Neural progenitor cell (in vitro differentiated cells): ENCODE results near the gene ASB9. TPM values are rescaled to one million over a fixed set of nuclear protein-coding genes. Genes with fewer than 3 reads are reported as not detected.
A peak's percentile ranks its signal among the peaks of the same experiment; 100 is the strongest.

Experiments used
- DNase-seq: peaks from one replicate; pipeline ENCODE4 v3.0.0-alpha.2; 2016; ENCODE audit warnings: low spot score
- H2AFZ ChIP-seq: fragments of 200-600 bp; sonication (generic); replicated peaks from 2 replicates; pipeline ENCODE4 v1.6.1; 2016; ENCODE audit warnings: antibody characterized with exemption
- H3F3A ChIP-seq: fragments of 200-600 bp; sonication (generic); 2 replicates; pipeline ENCODE4 v1.6.1; 2016; ENCODE audit warnings: antibody characterized with exemption, low read depth
- H3K27ac ChIP-seq: fragments of 200-600 bp; sonication (generic); 2 replicates; pipeline ENCODE4 v1.5.1; 2016; ENCODE audit warnings: mild to moderate bottlenecking
- H3K27me3 ChIP-seq: fragments of 200-600 bp; sonication (generic); 2 replicates; pipeline ENCODE4 v1.6.1; 2016; ENCODE audit warnings: mild to moderate bottlenecking, moderate library complexity
- H3K36me3 ChIP-seq: fragments of 200-600 bp; sonication (generic); 2 replicates; pipeline ENCODE4 v1.5.1; 2016
- H3K4me1 ChIP-seq: fragments of 200-600 bp; sonication (generic); 2 replicates; pipeline ENCODE4 v1.6.1; 2016; ENCODE audit warnings: mixed run types
- H3K4me2 ChIP-seq: fragments of 200-600 bp; sonication (generic); 2 replicates; pipeline ENCODE4 v1.6.1; 2016
- H3K4me3 ChIP-seq: fragments of 200-600 bp; sonication (generic); 2 replicates; pipeline ENCODE4 v1.5.1; 2016
- H3K79me2 ChIP-seq: fragments of 200-600 bp; sonication (generic); 2 replicates; pipeline ENCODE4 v1.6.1; 2016; ENCODE audit warnings: low read depth
- H3K9ac ChIP-seq: fragments of 200-600 bp; sonication (generic); 2 replicates; pipeline ENCODE4 v1.6.1; 2016
- H3K9me3 ChIP-seq: fragments of 200-600 bp; sonication (generic); 2 replicates; pipeline ENCODE4 v1.5.1; 2016; ENCODE audit warnings: low read depth
- H4K20me1 ChIP-seq: fragments of 200-600 bp; sonication (generic); 2 replicates; pipeline ENCODE4 v1.6.1; 2016; ENCODE audit warnings: low read depth
- H3K27ac Mint-ChIP-seq: 3 replicates; pipeline ENCODE4 v1.8.0; 2021; ENCODE audit warnings: mixed read lengths
- H3K27me3 Mint-ChIP-seq: 2 replicates; pipeline ENCODE4 v1.8.0; 2022; ENCODE audit warnings: low read depth, mild to moderate bottlenecking, inconsistent platforms, moderate library complexity, mixed read lengths; ENCODE audit not compliant: insufficient read depth
- H3K36me3 Mint-ChIP-seq: 3 replicates; pipeline ENCODE4 v1.8.0; 2021; ENCODE audit warnings: mixed read lengths
- H3K4me1 Mint-ChIP-seq: 3 replicates; pipeline ENCODE4 v1.8.0; 2021; ENCODE audit warnings: mixed read lengths
- H3K4me3 Mint-ChIP-seq: 3 replicates; pipeline ENCODE4 v1.8.0; 2021; ENCODE audit warnings: mild to moderate bottlenecking, moderate library complexity, mixed read lengths
- H3K9me3 Mint-ChIP-seq: 3 replicates; pipeline ENCODE4 v1.8.0; 2020; ENCODE audit warnings: mixed read lengths
- CTCF ChIP-seq: fragments of 200-600 bp; sonication (generic); IDR thresholded peaks from 2 replicates; pipeline ENCODE4 v1.5.1; 2017; ENCODE audit warnings: antibody characterized with exemption, mild to moderate bottlenecking
- EZH2 ChIP-seq: fragments of 200-600 bp; sonication (generic); IDR thresholded peaks from 2 replicates; pipeline ENCODE4 v1.6.1; 2017; ENCODE audit warnings: antibody characterized with exemption, mild to moderate bottlenecking, moderate library complexity
- EZH2phosphoT487 ChIP-seq: fragments of 200-600 bp; sonication (generic); IDR thresholded peaks from 2 replicates; pipeline ENCODE4 v1.6.1; 2017; ENCODE audit warnings: antibody characterized with exemption
- total RNA-seq: library from RNA; depleted of rRNA; stranded (reverse); fragments of >200 nt; gene quantifications from 2 replicates; pipeline ENCODE4 v1.2.3, GENCODE V29; 2015; ENCODE audit warnings: low replicate concordance

The ASB9 gene
- total RNA-seq, 1 donor from 2014 or later, result 1.1 TPM

GRCh38 chrX:15299941-15300851, 30.3 kb upstream of the ASB9 start:
- Mint-ChIP-seq H3K4me1 (no peaks in the 10 kb centered on the region), H3K27ac (no peak overlapping the region), H3K4me3 (no peak overlapping the region), H3K27me3 (peaks cover 3% of the 10 kb centered on the region), H3K36me3 (no peaks in the 10 kb centered on the region), H3K9me3 (no peaks in the 10 kb centered on the region)
- TF ChIP-seq EZH2 (no peak), CTCF (peak; percentile 68)
- Histone ChIP-seq H3K79me2 (no peaks in the 10 kb centered on the region), H3K9ac (no peak overlapping the region), H3F3A (no peaks in the 10 kb centered on the region), H3K9me3 (no peaks in the 10 kb centered on the region), H3K36me3 (no peaks in the 10 kb centered on the region), H3K27ac (no peak overlapping the region), H3K27me3 (no peaks in the 10 kb centered on the region), H3K4me3 (no peak overlapping the region), H3K4me1 (no peaks in the 10 kb centered on the region), H4K20me1 (no peaks in the 10 kb centered on the region), H2AFZ (no peak overlapping the region), H3K4me2 (no peak overlapping the region)
- DNase-seq, result peak; percentile 8

DNA sequence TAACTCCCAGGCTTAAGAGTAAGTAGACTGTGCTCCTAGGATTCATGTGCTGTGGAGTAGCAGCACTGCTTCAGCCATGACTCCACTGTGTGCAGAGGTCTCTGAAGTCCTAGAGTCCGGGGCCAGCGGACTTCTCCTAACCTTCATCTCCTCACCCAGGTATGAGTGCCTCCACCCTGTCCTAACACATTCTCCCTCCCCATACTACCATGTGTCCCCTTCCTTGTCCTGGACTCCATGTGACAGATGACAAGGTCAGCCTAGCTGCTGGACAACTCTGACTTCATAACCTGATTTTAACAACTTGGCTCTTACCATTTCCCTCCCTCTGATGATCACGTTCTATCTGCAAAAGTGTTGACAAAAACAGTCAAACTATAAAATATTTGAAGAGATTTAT, 28.9 kb upstream of the ASB9 start:
- no peaks in the 10 kb centered on the region for H3K79me2 ChIP-seq
- no peak overlapping the region for H3K9ac ChIP-seq
- Mint-ChIP-seq H3K4me3 (no peak overlapping the region), H3K4me1 (no peaks in the 10 kb centered on the region), H3K36me3 (no peaks in the 10 kb centered on the region), H3K27me3 (peaks cover 3% of the 10 kb centered on the region), H3K9me3 (no peaks in the 10 kb centered on the region), H3K27ac (no peak overlapping the region)
- H2AFZ ChIP-seq, result no peak overlapping the region
- H4K20me1 ChIP-seq, result no peaks in the 10 kb centered on the region
- no peaks in the 10 kb centered on the region for H3K27me3 ChIP-seq
- no peaks in the 10 kb centered on the region for H3K9me3 ChIP-seq
- no peak overlapping the region for H3K4me2 ChIP-seq
- no peaks in the 10 kb centered on the region for H3K36me3 ChIP-seq
- H3K4me3 ChIP-seq, result no peak overlapping the region
- TF ChIP-seq EZH2phosphoT487, result no peak
- no peak for TF ChIP-seq CTCF
- no peak for TF ChIP-seq EZH2
- no peak overlapping the region for H3K27ac ChIP-seq
- no peak for DNase-seq
- H3K4me1 ChIP-seq, result no peaks in the 10 kb centered on the region
- H3F3A ChIP-seq, result no peaks in the 10 kb centered on the region

DNA sequence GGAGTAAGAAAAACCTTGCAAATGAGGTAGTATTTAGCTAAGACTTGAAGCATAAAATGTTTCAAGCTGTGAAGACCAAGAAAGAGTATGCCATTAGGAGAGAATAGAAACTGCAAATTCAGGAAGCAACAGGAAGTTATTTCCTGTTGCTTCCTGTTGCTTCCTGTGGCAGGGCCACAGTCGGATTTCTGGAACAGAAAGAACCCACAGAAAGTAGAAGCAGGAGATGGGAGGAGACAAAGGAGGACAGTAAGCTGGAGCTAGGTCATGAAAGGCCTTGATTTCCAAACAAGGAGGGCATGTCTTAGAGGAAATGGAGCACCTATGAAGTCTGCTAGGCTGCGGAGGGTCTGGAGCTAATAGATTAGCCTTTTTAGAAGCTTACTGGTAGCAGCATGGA, 28.3 kb upstream of the ASB9 start:
- Histone ChIP-seq H3K4me1 (no peaks in the 10 kb centered on the region), H3K4me3 (no peak overlapping the region), H3K36me3 (no peaks in the 10 kb centered on the region), H3K27me3 (no peaks in the 10 kb centered on the region), H3K9me3 (no peaks in the 10 kb centered on the region), H3F3A (no peaks in the 10 kb centered on the region), H3K9ac (no peak overlapping the region), H3K4me2 (no peak overlapping the region), H3K79me2 (no peaks in the 10 kb centered on the region), H4K20me1 (no peaks in the 10 kb centered on the region), H2AFZ (no peak overlapping the region), H3K27ac (no peak overlapping the region)
- H3K4me3 Mint-ChIP-seq, result no peak overlapping the region
- no peaks in the 10 kb centered on the region for H3K4me1 Mint-ChIP-seq
- no peak for DNase-seq
- no peaks in the 10 kb centered on the region for H3K36me3 Mint-ChIP-seq
- H3K27me3 Mint-ChIP-seq, result peaks cover 3% of the 10 kb centered on the region
- no peak overlapping the region for H3K27ac Mint-ChIP-seq
- no peaks in the 10 kb centered on the region for H3K9me3 Mint-ChIP-seq
- TF ChIP-seq EZH2, result no peak
- no peak for TF ChIP-seq EZH2phosphoT487
- no peak for TF ChIP-seq CTCF
